H1 (cell line): Measurements from ENCODE around the gene PLBD2. TPM values are rescaled to one million over a fixed set of nuclear protein-coding genes. Genes with fewer than 3 reads are reported as not detected.

Experiments
- CTCF ChIA-PET: fragments of 300-600 bp; sonication (Branson Sonifier 250); formaldehyde crosslinking; loops from one replicate; lab custom pipeline; 2021; ENCODE audit not compliant: partially characterized antibody; lab: Charles Lee
- POLR2A ChIA-PET: fragments of 300-600 bp; sonication (Branson Sonifier 250); formaldehyde crosslinking; loops from one replicate; lab custom pipeline; 2021; ENCODE audit warnings: inconsistent platforms; ENCODE audit not compliant: partially characterized antibody; lab: Charles Lee
- DNase-seq, 2 experiments: peaks; one replicate each; pipeline versions ENCODE4 v3.0.0 to v3.0.0-alpha.2; 2010 to 2022; ENCODE audit warnings: low spot score in 2 of 2, low read depth in 1 of 2, mixed read lengths in 1 of 2
- FAIRE-seq: peaks from 2 replicates; lab custom pipeline; 2011; peaks lifted over from hg19 to GRCh38; lab: Jason Lieb, UNC
- H2AFZ ChIP-seq: 2 replicates; pipeline ENCODE4 v1.8.1; 2012; ENCODE audit warnings: low read length, inconsistent platforms
- H2AK5ac ChIP-seq: 2 replicates; pipeline ENCODE4 v1.6.1; 2013; ENCODE audit warnings: low read depth, low read length
- H2BK120ac ChIP-seq: replicated peaks from 2 replicates; pipeline ENCODE3; 2013; ENCODE audit warnings: low read depth, low read length, inconsistent platforms
- H2BK12ac ChIP-seq: 2 replicates; pipeline ENCODE4 v1.6.1; 2013; ENCODE audit warnings: low read depth, low read length
- H2BK15ac ChIP-seq: 2 replicates; pipeline ENCODE4 v1.6.1; 2013; ENCODE audit warnings: low read length
- H2BK20ac ChIP-seq: 2 replicates; pipeline ENCODE4 v1.6.1; 2013; ENCODE audit warnings: low read length
- H2BK5ac ChIP-seq: 2 replicates; pipeline ENCODE4 v1.6.1; 2013; ENCODE audit warnings: low read depth, low read length
- H3K14ac ChIP-seq: 2 replicates; pipeline ENCODE4 v1.6.1; 2013; ENCODE audit warnings: inconsistent platforms; ENCODE audit not compliant: insufficient read length
- H3K18ac ChIP-seq: 2 replicates; pipeline ENCODE4 v1.6.1; 2013; ENCODE audit warnings: low read length; ENCODE audit errors: extremely low read depth
- H3K23ac ChIP-seq: 2 replicates; pipeline ENCODE4 v1.6.1; 2013; ENCODE audit warnings: inconsistent platforms; ENCODE audit not compliant: insufficient read length
- H3K23me2 ChIP-seq: 2 replicates; pipeline ENCODE4 v1.6.1; 2013; ENCODE audit warnings: low read depth, low read length
- H3K27ac ChIP-seq: 2 replicates; pipeline ENCODE4 v1.6.1; 2011; ENCODE audit warnings: low read depth, low read length, inconsistent platforms
- H3K27me3 ChIP-seq, 4 experiments: replicated peaks in 1 of 4; 1 replicate in 1 of 4; 2 replicates in 3 of 4; pipeline versions ENCODE4 v1.6.1 to v1.8.1; 2011 to 2013; ENCODE audit warnings: low read length in 3 of 4, mild to moderate bottlenecking in 3 of 4, inconsistent platforms in 2 of 4, mixed read lengths in 2 of 4, moderate library complexity in 1 of 4; ENCODE audit not compliant: control insufficient read depth in 3 of 4, insufficient read depth in 3 of 4; ENCODE audit errors: extremely low read depth in 1 of 4
- H3K36me3 ChIP-seq, 4 experiments: 2 replicates each; pipeline versions ENCODE4 v1.6.1 to v1.8.1; 2011 to 2013; ENCODE audit warnings: mild to moderate bottlenecking in 4 of 4, low read length in 3 of 4, moderate library complexity in 2 of 4, control low read depth in 1 of 4, inconsistent platforms in 1 of 4; ENCODE audit not compliant: insufficient read depth in 4 of 4, control insufficient read depth in 2 of 4
- H3K4ac ChIP-seq: replicated peaks from 2 replicates; pipeline ENCODE3; 2013; ENCODE audit warnings: low read length, low read depth, mixed read lengths, inconsistent platforms; ENCODE audit not compliant: insufficient read length
- H3K4me1 ChIP-seq, 4 experiments: replicated peaks in 1 of 4; 1 replicate in 1 of 4; 2 replicates in 3 of 4; pipeline versions ENCODE4 v1.6.1 to v1.8.1; 2011 to 2013; ENCODE audit warnings: low read length in 3 of 4, inconsistent platforms in 2 of 4, mixed read lengths in 1 of 4; ENCODE audit not compliant: insufficient read depth in 4 of 4, control insufficient read depth in 3 of 4
- H3K4me2 ChIP-seq, 2 experiments: 2 replicates each; pipeline versions ENCODE4 v1.6.1 to v1.8.1; 2011 to 2013; ENCODE audit warnings: low read depth in 2 of 2, low read length in 2 of 2, control low read depth in 1 of 2, inconsistent platforms in 1 of 2, mild to moderate bottlenecking in 1 of 2; ENCODE audit not compliant: insufficient read depth in 1 of 2
- H3K4me3 ChIP-seq, 4 experiments: fragments of 200-600, 300-600 bp in 1 of 4; sonication (generic), shearing (Covaris generic), sonication (Bioruptor Twin) in 1 of 4; 2 replicates each; pipeline versions ENCODE4 v1.5.1 to v1.8.1; 2011 to 2016; ENCODE audit warnings: low read length in 4 of 4, low read depth in 3 of 4, control low read depth in 2 of 4, inconsistent platforms in 2 of 4, mild to moderate bottlenecking in 2 of 4, mixed read lengths in 1 of 4, moderate library complexity in 1 of 4; ENCODE audit not compliant: insufficient read depth in 2 of 4; ENCODE audit errors: extremely low read depth in 1 of 4
- H3K56ac ChIP-seq: replicated peaks from 2 replicates; pipeline ENCODE3; 2013; ENCODE audit warnings: low read depth, mild to moderate bottlenecking, mixed read lengths, low read length, inconsistent platforms; ENCODE audit not compliant: insufficient read length
- H3K79me1 ChIP-seq: 2 replicates; pipeline ENCODE4 v1.6.1; 2013; ENCODE audit warnings: low read depth, low read length, control low read depth
- H3K79me2 ChIP-seq, 2 experiments: 2 replicates each; pipeline versions ENCODE4 v1.6.1 to v1.8.1; 2012 to 2013; ENCODE audit warnings: low read length in 2 of 2, mild to moderate bottlenecking in 2 of 2, inconsistent platforms in 1 of 2; ENCODE audit not compliant: insufficient read depth in 2 of 2, control insufficient read depth in 1 of 2
- H3K9ac ChIP-seq, 4 experiments: replicated peaks in 1 of 4; 1 replicate in 1 of 4; 2 replicates in 3 of 4; pipeline versions ENCODE4 v1.6.1 to v1.8.1; 2011 to 2013; ENCODE audit warnings: low read depth in 3 of 4, low read length in 3 of 4, control low read depth in 2 of 4, mild to moderate bottlenecking in 2 of 4, moderate library complexity in 2 of 4, inconsistent platforms in 1 of 4; ENCODE audit errors: extremely low read depth in 1 of 4
- H3K9me3 ChIP-seq, 2 experiments: 2 replicates each; pipeline versions ENCODE4 v1.6.1 to v1.8.1; 2012 to 2013; ENCODE audit warnings: mild to moderate bottlenecking in 2 of 2, moderate library complexity in 2 of 2, control low read depth in 1 of 2, inconsistent platforms in 1 of 2, low read depth in 1 of 2, low read length in 1 of 2, mixed read lengths in 1 of 2; ENCODE audit not compliant: insufficient read depth in 2 of 2
- H4K20me1 ChIP-seq, 2 experiments: replicated peaks in 1 of 2; 2 replicates each; pipeline versions ENCODE3 to v1.8.1; 2011 to 2013; ENCODE audit warnings: inconsistent platforms in 2 of 2, low read length in 2 of 2, mild to moderate bottlenecking in 1 of 2; ENCODE audit not compliant: insufficient read depth in 2 of 2, control insufficient read depth in 1 of 2
- H4K5ac ChIP-seq: 2 replicates; pipeline ENCODE4 v1.6.1; 2013; ENCODE audit warnings: low read length, low read depth, mixed read lengths, inconsistent platforms; ENCODE audit not compliant: insufficient read length
- H4K8ac ChIP-seq: 2 replicates; pipeline ENCODE4 v1.8.0; 2013; ENCODE audit warnings: mild to moderate bottlenecking, moderate library complexity, low read length, inconsistent platforms; ENCODE audit not compliant: insufficient read depth; ENCODE audit errors: extremely low read depth
- H4K91ac ChIP-seq: replicated peaks from 2 replicates; pipeline ENCODE3; 2013; ENCODE audit warnings: low read length, mixed read lengths, inconsistent platforms; ENCODE audit not compliant: insufficient read length
- BACH1 ChIP-seq: IDR thresholded peaks from 2 replicates; pipeline ENCODE4 v1.6.1; 2012; ENCODE audit warnings: low read length, improper control_type of control experiment
- CEBPB ChIP-seq: IDR thresholded peaks from 2 replicates; pipeline ENCODE4 v1.6.1; 2012; ENCODE audit warnings: low read depth, low read length
- CHD1 ChIP-seq: IDR thresholded peaks from 2 replicates; pipeline ENCODE4 v1.6.1; 2012; ENCODE audit warnings: low read depth, low read length, improper control_type of control experiment
- JUN ChIP-seq: IDR thresholded peaks from 2 replicates; pipeline ENCODE4 v1.6.1; 2011; ENCODE audit warnings: low read depth, mild to moderate bottlenecking, improper control_type of control experiment, low read length
- NANOG ChIP-seq: IDR thresholded peaks from 2 replicates; pipeline ENCODE4 v1.6.1; 2011; ENCODE audit warnings: low read length, low read depth, mild to moderate bottlenecking, inconsistent platforms; ENCODE audit not compliant: insufficient read depth, poor library complexity, severe bottlenecking
- POLR2A ChIP-seq, 2 experiments: IDR thresholded peaks; 1 replicate in 1 of 2; 2 replicates in 1 of 2; pipeline ENCODE4 v1.6.1; 2011; ENCODE audit warnings: low read depth in 2 of 2, low read length in 2 of 2, mild to moderate bottlenecking in 2 of 2; ENCODE audit errors: control extremely low read depth in 1 of 2
- POU5F1 ChIP-seq: IDR thresholded peaks from 2 replicates; pipeline ENCODE4 v1.6.1; 2011; ENCODE audit warnings: low read depth, mild to moderate bottlenecking, low read length, moderate library complexity
- RNF2 ChIP-seq: fragments of 200-900, 300-1000 bp; sonication (generic); IDR thresholded peaks from 2 replicates; pipeline ENCODE4 v1.7.1; 2016; ENCODE audit warnings: borderline replicate concordance, low read depth, mild to moderate bottlenecking, antibody characterized with exemption, low read length; ENCODE audit not compliant: poor library complexity, severe bottlenecking; ENCODE audit errors: missing control alignments
- SIX5 ChIP-seq: IDR thresholded peaks from 2 replicates; pipeline ENCODE4 v1.6.1; 2011; ENCODE audit warnings: mild to moderate bottlenecking, low read depth, low read length
- SP2 ChIP-seq: IDR thresholded peaks from 2 replicates; pipeline ENCODE4 v1.6.1; 2012; ENCODE audit warnings: mild to moderate bottlenecking, low read length, inconsistent platforms
- SP4 ChIP-seq: IDR thresholded peaks from 2 replicates; pipeline ENCODE4 v1.6.1; 2012; ENCODE audit warnings: low read length, inconsistent platforms
- SUZ12 ChIP-seq: fragments of 200-600 bp; sonication (generic); IDR thresholded peaks from 2 replicates; pipeline ENCODE4 v1.6.1; 2012; ENCODE audit warnings: mild to moderate bottlenecking, inconsistent platforms, low read length, moderate library complexity, mixed read lengths
- WGBS, 2 experiments: shearing (Covaris generic) in 1 of 2; methylation state at CpG; one replicate each; pipeline versions ENCODE4 v1.1.6 to v1.1.7; 2013 to 2015; ENCODE audit warnings: low lambda C conversion rate in 2 of 2, mixed read lengths in 2 of 2, inconsistent platforms in 1 of 2, low coverage in 1 of 2, missing lambda C conversion rate in 1 of 2; ENCODE audit not compliant: insufficient replicate concordance in 2 of 2, insufficient coverage in 1 of 2, insufficient read length in 1 of 2; ENCODE audit errors: extremely low coverage in 1 of 2, missing lambda C conversion rate in 1 of 2; 5-methylcytosine and 5-hydroxymethylcytosine counted together
- polyA plus RNA-seq, 7 experiments: library from polyadenylated mRNA; depleted of rRNA in 3 of 7; stranded (reverse) in 5 of 7; unstranded in 2 of 7; fragments of >200 nt in 5 of 7; fragments of 200-250 nt in 2 of 7; gene quantifications; 1 replicate in 5 of 7; 2 replicates in 1 of 7; 4 replicates in 1 of 7; pipeline versions ENCODE4 v1.2.1 to v1.2.3, GENCODE V29; 2011 to 2013; ENCODE audit warnings: missing spikeins in 2 of 7, mixed read lengths in 2 of 7
- total RNA-seq: library from RNA; stranded (reverse); fragmentation: NEBNext Ultra II Directional; extraction: Animal tissue kit (Norgen Biotek cat#: 25700); gene quantifications from 2 replicates; pipeline ENCODE4 v1.2.1, GENCODE V29; 2021
- TF ChIP-seq, protein P1 (sequence below): IDR thresholded peaks from 2 replicates; pipeline ENCODE4 v1.6.1; 2012; ENCODE audit warnings: inconsistent platforms

Gene PLBD2
- total and polyA plus RNA-seq, 2 of the 8 experiments (the other 6 are each of a cell fraction or from before 2014, with no cell fraction given) = 16.8 to 33.5 TPM

DNA sequence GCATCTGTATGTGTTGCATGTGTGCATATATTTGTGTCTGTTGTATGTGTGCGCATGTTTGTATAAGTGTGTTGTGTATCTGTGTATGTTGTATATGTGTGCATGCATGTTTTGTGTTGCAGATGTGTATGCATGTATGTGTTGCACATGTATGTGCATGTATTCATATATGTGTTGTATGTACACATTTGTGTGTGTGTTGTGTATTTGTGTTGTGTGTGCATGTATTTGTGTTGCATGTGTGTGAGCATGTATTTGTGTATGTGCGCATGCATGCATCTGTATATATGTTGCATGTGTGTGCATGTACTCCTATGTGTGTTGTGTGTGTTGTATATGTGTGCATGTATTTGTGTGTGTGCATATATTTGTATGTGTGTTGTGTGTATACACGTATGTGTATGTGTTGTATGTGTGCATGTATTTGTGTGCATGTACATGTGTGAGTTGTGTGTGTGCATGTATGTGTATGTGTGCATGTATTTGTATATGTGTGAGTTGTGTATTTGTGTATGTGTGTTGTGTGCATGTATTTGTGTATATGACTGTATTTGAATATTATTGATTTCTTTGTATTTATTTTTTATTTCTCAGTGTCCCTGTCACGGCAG is 40.2 kb upstream of the PLBD2 start:
- peaks cover 0 to 3% (median 0%) of the 10 kb centered on the region in 4 experiments; a peak in 2 of 7 replicates for H3K4me1 ChIP-seq
- H2BK5ac ChIP-seq = 0 out of 2 replicates have a peak overlapping the region, but pooled peaks have one; percentile 6
- 0 out of 2 replicates have a peak overlapping the region, but pooled peaks have one; percentile 5 for H2BK20ac ChIP-seq
- no peak overlapping the region for H3K14ac ChIP-seq
- H3K9me3 ChIP-seq = no peaks in the 10 kb centered on the region
- no peak overlapping the region for H3K56ac ChIP-seq
- no peak overlapping the region for H3K9ac ChIP-seq
- H3K27me3 ChIP-seq = no peaks in the 10 kb centered on the region; a peak in 1 of 7 replicates
- ChIA-PET POLR2A (no interaction called here), CTCF (interaction anchor here (1.0 to 3.5 kb wide), 2 partner anchors 19 to 107 kb away, joined by 3 to 20 read pairs; no protein-coding TSS in a partner anchor)
- 85% methylated on average over 4 of the region's 4 CpGs; no CpG with 5 or more reads in 1 of the 2 experiments for WGBS, 2 experiments
- no peaks in the 10 kb centered on the region for H3K79me2 ChIP-seq
- no peak overlapping the region for H4K8ac ChIP-seq
- no peak overlapping the region for H3K4me3 ChIP-seq
- no peak overlapping the region for H2BK12ac ChIP-seq
- peak overlapping the region; percentile 87 for H3K4ac ChIP-seq
- H3K23ac ChIP-seq = no peak overlapping the region
- H3K23me2 ChIP-seq = peaks cover 4% of the 10 kb centered on the region; the same call in 1 of the 2 replicates
- H4K20me1 ChIP-seq = peaks cover 0 to 3% of the 10 kb centered on the region in 2 experiments
- H2BK120ac ChIP-seq = peak overlapping the region; percentile 25
- FAIRE-seq (peak; percentile 55), DNase-seq (no peak)
- H2AFZ ChIP-seq = no peak overlapping the region
- H4K5ac ChIP-seq = no peak overlapping the region
- no peak overlapping the region for H3K27ac ChIP-seq
- no peak overlapping the region for H3K4me2 ChIP-seq
- no peak overlapping the region for H3K18ac ChIP-seq
- peak overlapping the region; percentile 80; the same call in 1 of the 2 replicates for H2AK5ac ChIP-seq
- no peak overlapping the region for H4K91ac ChIP-seq
- no peaks in the 10 kb centered on the region for H3K79me1 ChIP-seq
- H3K36me3 ChIP-seq = peaks cover 0 to 16% (median 6%) of the 10 kb centered on the region in 4 experiments; a peak in 7 of 8 replicates
- H2BK15ac ChIP-seq = no peak overlapping the region
- TF ChIP-seq SP2 (no peak), CHD1 (no peak), SIX5 (no peak), JUN (no peak), RNF2 (no peak), NANOG (no peak), POU5F1 (no peak), BACH1 (no peak), CEBPB (no peak), SUZ12 (no peak), POLR2A (IDR thresholded peaks at IDR 0.05; ENCODE audit: control extremely low read depth in 1 of 2, low read depth in 2 of 2, low read length in 2 of 2) (no peak), SP4 (no peak)
- TF ChIP-seq, protein P1, sequence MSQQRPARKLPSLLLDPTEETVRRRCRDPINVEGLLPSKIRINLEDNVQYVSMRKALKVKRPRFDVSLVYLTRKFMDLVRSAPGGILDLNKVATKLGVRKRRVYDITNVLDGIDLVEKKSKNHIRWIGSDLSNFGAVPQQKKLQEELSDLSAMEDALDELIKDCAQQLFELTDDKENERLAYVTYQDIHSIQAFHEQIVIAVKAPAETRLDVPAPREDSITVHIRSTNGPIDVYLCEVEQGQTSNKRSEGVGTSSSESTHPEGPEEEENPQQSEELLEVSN = no peak
